ENCODE measurements around the gene SLC7A14. TPM values are rescaled to one million over a fixed set of nuclear protein-coding genes. Genes with fewer than 3 reads are reported as not detected.

SLC7A14 gene
- total RNA-seq, 2 experiments from 2014 or later: not detected

GRCh38 chr3:170470063-170471016, 115.5 kb downstream of the SLC7A14 start:
- Mint-ChIP-seq H3K4me3 (no peak overlapping the region), H3K27ac (no peak overlapping the region), H3K9me3 (no peaks in the 10 kb centered on the region), H3K27me3 (peaks cover 25% of the 10 kb centered on the region), H3K36me3 (ENCODE audit: low read depth) (no peaks in the 10 kb centered on the region), H3K4me1 (ENCODE audit: low read depth) (peaks cover 5% of the 10 kb centered on the region)
- ATAC-seq: no peak
- no peak for TF ChIP-seq CTCF (IDR thresholded peaks at IDR 0.05)
- intact Hi-C loops (cut with micrococcal nuclease): no loop called here
- ChIA-PET CTCF (no interaction called here), POLR2A (no interaction called here)
- peak; percentile 17 for DNase-seq

GRCh38 chr3:170469151-170470062, 116.5 kb downstream of the SLC7A14 start:
- intact Hi-C loops (cut with micrococcal nuclease): no loop called here
- Mint-ChIP-seq H3K4me1 (ENCODE audit: low read depth) (peaks cover 5% of the 10 kb centered on the region), H3K9me3 (no peaks in the 10 kb centered on the region), H3K4me3 (no peak overlapping the region), H3K36me3 (ENCODE audit: low read depth) (no peaks in the 10 kb centered on the region), H3K27me3 (peaks cover 25% of the 10 kb centered on the region), H3K27ac (no peak overlapping the region)
- ATAC-seq (peak; percentile 45), DNase-seq (peak; percentile 6)
- CTCF ChIA-PET: no interaction called here
- no peak for TF ChIP-seq CTCF (IDR thresholded peaks at IDR 0.05)
- POLR2A ChIA-PET: no interaction called here

GRCh38 chr3:170467571-170468147, 118.2 kb downstream of the SLC7A14 start:
- ChIA-PET POLR2A (no interaction called here), CTCF (no interaction called here)
- DNase-seq (no peak), ATAC-seq (no peak)
- Mint-ChIP-seq H3K4me3 (no peak overlapping the region), H3K4me1 (ENCODE audit: low read depth) (peaks cover 5% of the 10 kb centered on the region), H3K36me3 (ENCODE audit: low read depth) (no peaks in the 10 kb centered on the region), H3K27ac (no peak overlapping the region), H3K9me3 (no peaks in the 10 kb centered on the region), H3K27me3 (peaks cover 26% of the 10 kb centered on the region)
- intact Hi-C loops (cut with micrococcal nuclease): no loop called here
- TF ChIP-seq CTCF (IDR thresholded peaks at IDR 0.05): no peak

- Mint-ChIP-seq H3K36me3 (ENCODE audit: low read depth) (no peaks in the 10 kb centered on the region), H3K4me3 (no peak overlapping the region), H3K27ac (no peak overlapping the region), H3K9me3 (no peaks in the 10 kb centered on the region), H3K27me3 (peaks cover 26% of the 10 kb centered on the region), H3K4me1 (ENCODE audit: low read depth) (peaks cover 5% of the 10 kb centered on the region)
- CTCF ChIA-PET: interaction anchor here (0.9 to 1.5 kb wide), 2 partner anchors 10 to 53 kb away, joined by 3 to 4 read pairs; no protein-coding TSS in a partner anchor
- POLR2A ChIA-PET: no interaction called here
- no peak for DNase-seq
- no peak for ATAC-seq
- no peak for TF ChIP-seq CTCF (IDR thresholded peaks at IDR 0.05)
- intact Hi-C loops (cut with micrococcal nuclease): no loop called here
Observed at GRCh38 chr3:170467007-170467406, 118.9 kb downstream of the SLC7A14 start.
